Coronary artery (tissue), 2 donors: ENCODE measurements around the gene CELF5.

Source experiments
- DNase-seq: peaks from one replicate; pipeline ENCODE4 v3.0.0-alpha.2; 2017; ENCODE audit warnings: low spot score
- H3K27ac ChIP-seq, 2 donors: fragments of 200-600 bp; sonication (generic); one replicate each; pipeline ENCODE4 v1.5.1; 2016 to 2019
- H3K4me3 ChIP-seq: fragments of 200-600 bp; sonication (generic); 2 replicates; pipeline ENCODE4 v1.5.1; 2016; ENCODE audit warnings: mild to moderate bottlenecking, moderate library complexity
- TF ChIP-seq, protein P1 (sequence below): fragments of 200-600 bp; sonication (generic); IDR thresholded peaks from one replicate; pipeline ENCODE4 v1.5.1; 2019; ENCODE audit warnings: antibody characterized with exemption

Gene CELF5

DNA sequence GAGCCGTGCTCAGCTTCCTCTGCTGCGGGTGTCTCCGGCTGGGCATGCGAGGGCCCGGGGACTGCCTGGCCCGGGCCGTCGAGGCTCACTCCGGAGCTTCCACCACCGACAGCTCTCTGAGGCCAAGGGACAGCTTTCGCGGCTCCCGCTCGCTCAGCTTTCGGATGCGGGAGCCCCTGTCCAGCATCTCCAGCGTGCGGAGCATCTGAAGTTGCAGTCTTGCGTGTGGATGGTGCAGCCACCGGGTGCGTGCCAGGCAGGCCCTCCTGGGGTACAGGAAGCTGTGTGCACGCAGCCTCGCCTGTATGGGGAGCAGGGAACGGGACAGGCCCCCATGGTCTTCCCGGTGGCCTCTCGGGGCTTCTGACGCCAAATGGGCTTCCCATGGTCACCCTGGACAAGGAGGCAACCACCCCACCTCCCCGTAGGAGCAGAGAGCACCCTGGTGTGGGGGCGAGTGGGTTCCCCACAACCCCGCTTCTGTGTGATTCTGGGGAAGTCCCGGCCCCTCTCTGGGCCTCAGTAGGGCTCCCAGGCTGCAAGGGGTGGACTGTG, 44.6 kb upstream of the CELF5 start:
- H3K4me3 ChIP-seq = peak overlapping the region; percentile 40
- DNase-seq = no peak
- TF ChIP-seq, protein P1, sequence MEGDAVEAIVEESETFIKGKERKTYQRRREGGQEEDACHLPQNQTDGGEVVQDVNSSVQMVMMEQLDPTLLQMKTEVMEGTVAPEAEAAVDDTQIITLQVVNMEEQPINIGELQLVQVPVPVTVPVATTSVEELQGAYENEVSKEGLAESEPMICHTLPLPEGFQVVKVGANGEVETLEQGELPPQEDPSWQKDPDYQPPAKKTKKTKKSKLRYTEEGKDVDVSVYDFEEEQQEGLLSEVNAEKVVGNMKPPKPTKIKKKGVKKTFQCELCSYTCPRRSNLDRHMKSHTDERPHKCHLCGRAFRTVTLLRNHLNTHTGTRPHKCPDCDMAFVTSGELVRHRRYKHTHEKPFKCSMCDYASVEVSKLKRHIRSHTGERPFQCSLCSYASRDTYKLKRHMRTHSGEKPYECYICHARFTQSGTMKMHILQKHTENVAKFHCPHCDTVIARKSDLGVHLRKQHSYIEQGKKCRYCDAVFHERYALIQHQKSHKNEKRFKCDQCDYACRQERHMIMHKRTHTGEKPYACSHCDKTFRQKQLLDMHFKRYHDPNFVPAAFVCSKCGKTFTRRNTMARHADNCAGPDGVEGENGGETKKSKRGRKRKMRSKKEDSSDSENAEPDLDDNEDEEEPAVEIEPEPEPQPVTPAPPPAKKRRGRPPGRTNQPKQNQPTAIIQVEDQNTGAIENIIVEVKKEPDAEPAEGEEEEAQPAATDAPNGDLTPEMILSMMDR = no peak
- peak overlapping the region in 1 of 2 donors; percentile 56 for H3K27ac ChIP-seq

DNA sequence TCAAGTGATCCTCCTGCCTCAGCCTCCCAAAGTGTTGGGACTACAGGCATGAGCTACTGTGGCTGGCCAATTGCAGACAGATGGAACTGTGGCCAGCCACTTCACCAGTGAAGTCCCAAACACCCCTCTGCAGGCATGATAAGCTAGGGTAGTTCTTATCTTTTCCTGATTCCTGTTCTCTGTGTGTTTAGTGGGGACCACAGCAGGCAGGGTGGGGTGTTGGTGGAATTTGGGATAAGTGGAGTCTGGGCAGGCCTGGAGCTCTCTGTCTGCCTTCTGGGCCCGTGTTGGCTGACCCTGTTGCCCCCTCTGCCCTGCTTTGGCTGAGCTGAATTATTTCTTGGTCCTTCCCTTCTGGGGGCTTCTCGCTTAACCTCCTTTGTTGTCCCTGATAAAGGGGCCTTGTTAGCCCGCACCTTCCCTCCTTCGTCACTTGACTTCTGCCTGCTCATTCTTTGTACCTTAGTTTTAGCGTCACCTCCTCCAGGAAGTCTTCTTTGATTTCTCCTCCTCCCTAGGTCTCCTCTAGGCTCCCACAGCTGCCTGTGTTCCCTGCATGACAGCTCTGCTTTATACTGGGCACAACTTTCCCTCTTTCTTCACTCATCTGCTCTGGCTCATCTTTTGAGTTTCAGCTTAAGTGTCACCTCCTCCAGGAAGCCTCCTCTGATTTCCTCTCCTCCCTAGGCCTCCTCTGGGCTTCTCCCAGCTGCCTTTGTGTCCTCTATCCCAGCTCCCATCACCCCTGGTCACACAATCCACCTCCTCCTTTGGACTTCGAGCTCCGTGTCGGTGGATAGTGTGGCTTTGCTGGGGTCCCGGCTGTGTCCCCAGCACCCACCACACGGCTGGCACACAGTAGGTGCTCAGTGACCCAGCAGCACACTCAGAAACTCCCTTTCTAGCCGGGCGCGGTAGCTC, 40.5 kb upstream of the CELF5 start:
- no peak overlapping the region for H3K27ac ChIP-seq
- no peak for DNase-seq
- H3K4me3 ChIP-seq = no peak overlapping the region
- TF ChIP-seq, protein P1 = no peak

DNA sequence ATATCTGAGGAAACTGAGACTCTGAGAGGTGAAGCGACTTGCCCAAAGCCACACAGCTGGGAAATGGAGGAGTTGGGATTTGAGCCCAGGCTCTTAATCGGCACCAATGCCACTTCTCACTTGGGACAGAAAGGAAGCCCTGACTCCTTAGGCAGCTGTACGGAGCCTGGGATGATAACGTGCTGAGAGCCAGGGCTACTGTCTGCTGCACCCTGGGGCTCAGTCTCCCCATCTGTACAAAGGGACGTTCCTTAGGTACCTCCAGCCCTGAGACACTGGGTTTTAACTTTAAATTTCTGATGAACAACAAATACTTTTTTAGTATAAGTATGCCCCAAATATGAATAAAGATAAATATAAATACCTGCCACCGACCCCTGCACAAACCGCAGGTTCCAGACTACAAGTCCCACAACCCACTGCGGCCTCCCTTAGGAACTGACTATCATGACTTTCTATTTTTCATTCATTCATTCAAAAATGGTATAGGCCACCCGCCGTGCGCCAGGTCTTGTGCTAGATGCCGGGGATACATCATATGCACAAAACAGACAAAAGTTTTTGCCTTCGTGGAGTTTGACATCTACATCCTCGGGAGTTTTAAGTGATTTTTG, 39.5 kb upstream of the CELF5 start:
- peak overlapping the region; percentile 95 for H3K4me3 ChIP-seq
- H3K27ac ChIP-seq = peak overlapping the region; percentile 69 to 78
- no peak for DNase-seq
- TF ChIP-seq, protein P1 = no peak

DNA sequence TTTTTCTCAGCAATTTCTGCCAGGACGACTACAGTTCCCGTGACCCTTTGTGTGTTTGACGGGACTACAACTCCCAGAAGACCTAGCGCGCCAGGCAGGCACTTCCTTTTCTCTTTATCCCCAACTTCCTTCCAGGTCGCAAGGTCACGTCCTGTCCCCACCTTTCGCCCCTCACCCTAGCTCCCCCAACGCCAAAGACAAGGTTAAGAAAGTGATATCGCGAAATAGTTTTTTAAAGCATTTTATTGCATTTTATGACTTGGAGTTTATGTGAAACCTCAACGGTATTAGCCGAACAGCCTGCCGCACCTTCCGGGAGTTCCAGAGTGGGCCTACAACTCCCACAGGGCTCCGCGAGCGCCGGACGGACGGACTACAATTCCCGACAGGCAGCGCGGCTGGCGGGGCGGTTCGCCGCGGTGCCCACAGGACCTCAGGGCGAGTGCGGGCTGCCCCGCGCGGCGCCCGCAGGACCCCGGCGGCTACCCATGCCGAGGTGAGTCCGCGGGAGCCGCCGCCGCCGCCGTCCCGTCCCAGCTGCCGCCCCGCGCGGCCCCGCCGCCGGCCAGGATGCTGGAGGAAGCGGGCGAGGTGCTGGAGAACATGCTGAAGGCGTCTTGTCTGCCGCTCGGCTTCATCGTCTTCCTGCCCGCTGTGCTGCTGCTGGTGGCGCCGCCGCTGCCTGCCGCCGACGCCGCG, 38.9 kb upstream of the CELF5 start, which contains the start of gene NCLN:
TSS of gene NCLN (plus strand) at position 470 of the 699 bp plus-strand sequence. CDS start at position 571, 101 bp downstream.
- peak; percentile 95 for DNase-seq
- peak within 1 kb of the TSS; percentile 69 to 78 for H3K27ac ChIP-seq
- TF ChIP-seq, protein P1 = no peak
- peak within 1 kb of the TSS; percentile 95 for H3K4me3 ChIP-seq

GRCh38 chr19:3186160-3186688, 38.2 kb upstream of the CELF5 start:
- DNase-seq = no peak
- TF ChIP-seq, protein P1 = no peak
- Histone ChIP-seq H3K27ac (peak overlapping the region; percentile 69 to 78), H3K4me3 (peak overlapping the region; percentile 95)

- TF ChIP-seq, protein P1 = no peak
- no peak overlapping the region for H3K27ac ChIP-seq
- DNase-seq = no peak
- peak overlapping the region; percentile 95 for H3K4me3 ChIP-seq
Measured at GRCh38 chr19:3186891-3187661, 37.4 kb upstream of the CELF5 start.
